Activated T-helper 17 cell treated with anti-CD3 and anti-CD28 coated beads, Interleukin-2, amount 50 U/mL, for 72 hours (primary cell): Measurements from ENCODE around the gene SCP2. TPM values are rescaled to one million over a fixed set of nuclear protein-coding genes. Genes with fewer than 3 reads are reported as not detected.
A peak's percentile ranks its signal among the peaks of the same experiment; 100 is the strongest.

Experiments used
- ATAC-seq: fragments of 150-1000 bp; cut with Tn5 transposase; replicated peaks from 2 replicates; pipeline ENCODE4 v1.10.0; 2021; ENCODE audit warnings: mild to moderate bottlenecking, moderate library complexity
- H3K27ac Mint-ChIP-seq: one replicate; pipeline ENCODE4 v1.8.0; 2022; ENCODE audit warnings: mixed read lengths
- H3K27me3 Mint-ChIP-seq: one replicate; pipeline ENCODE4 v1.8.0; 2022; ENCODE audit warnings: mixed read lengths
- H3K36me3 Mint-ChIP-seq: one replicate; pipeline ENCODE4 v1.8.0; 2022; ENCODE audit warnings: low read depth, mild to moderate bottlenecking, mixed read lengths
- H3K4me1 Mint-ChIP-seq: one replicate; pipeline ENCODE4 v1.8.0; 2022; ENCODE audit warnings: mixed read lengths
- H3K4me3 Mint-ChIP-seq: one replicate; pipeline ENCODE4 v1.8.0; 2022; ENCODE audit warnings: mild to moderate bottlenecking, mixed read lengths
- H3K9me3 Mint-ChIP-seq: one replicate; pipeline ENCODE4 v1.8.0; 2022; ENCODE audit warnings: mixed read lengths
- total RNA-seq, 2 donors: library from RNA; stranded (reverse); gene quantifications; one replicate each; pipeline ENCODE4 v1.2.3, GENCODE V29; 2022

Gene SCP2
- total RNA-seq, 2 donors from 2014 or later = 59.5 to 75.1 TPM

DNA sequence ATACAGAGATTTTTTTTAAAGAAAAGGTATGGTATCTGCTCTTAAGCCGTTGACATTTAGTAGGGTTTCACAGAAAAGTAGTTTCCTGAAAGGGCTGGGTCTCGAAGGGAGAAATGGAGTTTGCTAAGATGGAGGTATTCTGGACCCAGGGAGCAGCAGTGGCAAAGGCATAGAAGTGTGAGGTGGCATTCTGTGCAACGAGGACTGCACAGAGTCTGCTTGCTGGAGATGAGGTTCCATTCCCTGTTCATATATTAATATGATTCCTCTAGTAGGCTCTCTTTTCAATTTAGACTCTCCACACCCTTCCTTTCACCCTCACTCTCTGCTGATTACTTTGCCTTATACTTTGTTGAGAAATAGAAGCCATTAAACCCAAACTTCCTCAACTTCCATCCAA lies 96.5 kb downstream of the SCP2 start:
- H3K27me3 Mint-ChIP-seq = no peaks in the 10 kb centered on the region
- no peaks in the 10 kb centered on the region for H3K9me3 Mint-ChIP-seq
- H3K4me3 Mint-ChIP-seq = no peak overlapping the region
- no peak overlapping the region for H3K27ac Mint-ChIP-seq
- H3K4me1 Mint-ChIP-seq = no peaks in the 10 kb centered on the region
- peaks cover 8% of the 10 kb centered on the region for H3K36me3 Mint-ChIP-seq
- no peak for ATAC-seq

DNA sequence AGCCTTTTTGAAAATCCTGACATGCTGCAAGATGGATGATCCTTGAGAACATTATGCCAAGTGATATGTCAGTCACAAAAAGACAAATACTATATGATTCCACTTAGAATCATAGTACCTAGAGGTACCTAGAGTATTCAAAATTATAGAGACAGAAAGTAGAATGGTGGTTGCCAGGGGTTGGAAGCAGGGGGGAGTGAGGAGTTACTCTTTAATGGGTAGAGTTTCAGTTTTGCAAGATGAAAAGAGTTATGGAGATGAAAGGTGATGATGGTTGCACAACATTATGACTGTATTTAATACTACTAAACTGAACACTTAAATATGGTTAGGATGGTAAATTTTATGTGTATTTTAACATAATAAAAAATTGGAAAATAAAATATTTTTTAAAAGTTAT lies 97.0 kb downstream of the SCP2 start:
- peaks cover 13% of the 10 kb centered on the region for H3K36me3 Mint-ChIP-seq

GRCh38 chr1:53025034-53025768 lies 98.1 kb downstream of the SCP2 start:
- peaks cover 22% of the 10 kb centered on the region for H3K36me3 Mint-ChIP-seq
- no peak overlapping the region for H3K27ac Mint-ChIP-seq
- no peak overlapping the region for H3K4me3 Mint-ChIP-seq
- H3K9me3 Mint-ChIP-seq = no peaks in the 10 kb centered on the region
- H3K27me3 Mint-ChIP-seq = no peaks in the 10 kb centered on the region
- no peak for ATAC-seq
- H3K4me1 Mint-ChIP-seq = no peaks in the 10 kb centered on the region

More for the DNA sequence above, 97.0 kb downstream of the SCP2 start:
- Mint-ChIP-seq H3K27ac (no peak overlapping the region), H3K27me3 (no peaks in the 10 kb centered on the region), H3K4me3 (no peak overlapping the region), H3K4me1 (no peaks in the 10 kb centered on the region), H3K9me3 (no peaks in the 10 kb centered on the region)
- ATAC-seq = no peak

- no peaks in the 10 kb centered on the region for H3K4me1 Mint-ChIP-seq
- no peaks in the 10 kb centered on the region for H3K27me3 Mint-ChIP-seq
- H3K4me3 Mint-ChIP-seq = no peak overlapping the region
- no peak overlapping the region for H3K27ac Mint-ChIP-seq
- ATAC-seq = no peak
- H3K36me3 Mint-ChIP-seq = peaks cover 27% of the 10 kb centered on the region
- no peaks in the 10 kb centered on the region for H3K9me3 Mint-ChIP-seq
Observed at GRCh38 chr1:53025769-53026112, 98.7 kb downstream of the SCP2 start.

- H3K36me3 Mint-ChIP-seq = peaks cover 33% of the 10 kb centered on the region
- no peaks in the 10 kb centered on the region for H3K27me3 Mint-ChIP-seq
- peaks cover 2% of the 10 kb centered on the region for H3K4me1 Mint-ChIP-seq
- H3K27ac Mint-ChIP-seq = no peak overlapping the region
- H3K9me3 Mint-ChIP-seq = no peaks in the 10 kb centered on the region
- no peak for ATAC-seq
- H3K4me3 Mint-ChIP-seq = no peak overlapping the region
Observed at GRCh38 chr1:53026254-53026653, 99.2 kb downstream of the SCP2 start.

DNA sequence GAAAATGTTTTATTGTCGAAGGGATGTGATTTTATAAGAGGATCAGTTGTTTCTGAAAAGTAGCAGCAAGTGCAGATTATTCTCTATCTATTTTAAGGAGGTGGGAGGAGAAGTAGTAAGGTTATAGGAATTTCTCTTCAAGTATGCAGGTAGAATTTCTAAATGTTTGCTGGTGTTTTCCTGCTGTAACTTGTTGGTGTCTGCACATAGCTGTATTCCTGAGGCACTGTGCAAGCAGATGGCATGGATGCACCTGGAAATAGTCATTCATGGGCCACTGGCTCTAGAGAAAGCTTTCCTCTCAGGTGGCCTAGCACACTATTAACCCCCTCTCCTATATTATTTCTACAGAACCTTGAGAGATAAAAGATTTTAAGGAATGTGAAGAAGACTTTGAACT lies 104.7 kb downstream of the SCP2 start:
- Mint-ChIP-seq H3K4me3 (no peak overlapping the region), H3K9me3 (no peaks in the 10 kb centered on the region), H3K27ac (no peak overlapping the region), H3K4me1 (peaks cover 4% of the 10 kb centered on the region), H3K27me3 (no peaks in the 10 kb centered on the region), H3K36me3 (peaks cover 52% of the 10 kb centered on the region)
- ATAC-seq = no peak

GRCh38 chr1:53037159-53037558 lies 110.1 kb downstream of the SCP2 start:
- Mint-ChIP-seq H3K36me3 (peaks cover 48% of the 10 kb centered on the region), H3K4me3 (no peak overlapping the region), H3K27me3 (no peaks in the 10 kb centered on the region), H3K9me3 (no peaks in the 10 kb centered on the region), H3K4me1 (no peaks in the 10 kb centered on the region), H3K27ac (no peak overlapping the region)
- ATAC-seq = no peak

GRCh38 chr1:53038566-53038965 lies 111.5 kb downstream of the SCP2 start:
- no peaks in the 10 kb centered on the region for H3K4me1 Mint-ChIP-seq
- no peaks in the 10 kb centered on the region for H3K27me3 Mint-ChIP-seq
- no peak overlapping the region for H3K27ac Mint-ChIP-seq
- H3K9me3 Mint-ChIP-seq = no peaks in the 10 kb centered on the region
- no peak for ATAC-seq
- peaks cover 43% of the 10 kb centered on the region for H3K36me3 Mint-ChIP-seq
- H3K4me3 Mint-ChIP-seq = no peak overlapping the region

DNA sequence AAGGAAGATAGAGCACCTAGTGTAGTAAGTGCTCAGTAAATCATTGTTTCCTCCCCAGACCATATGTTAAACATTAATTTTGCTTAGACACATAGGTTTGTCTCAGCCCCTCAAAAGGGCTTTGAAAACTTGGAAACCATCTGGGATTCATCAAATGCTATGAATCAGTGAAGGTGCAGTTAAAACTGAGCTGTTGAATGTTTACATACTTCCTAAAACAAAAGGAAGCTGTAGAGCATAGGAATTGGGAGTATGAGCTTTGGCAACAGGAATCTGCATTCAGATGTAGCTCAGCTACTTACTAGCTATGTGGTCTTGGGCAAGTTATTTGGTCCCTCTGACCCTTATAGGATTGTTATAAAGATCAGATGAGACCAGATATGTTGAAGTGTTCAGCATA lies 116.2 kb downstream of the SCP2 start:
- no peaks in the 10 kb centered on the region for H3K4me1 Mint-ChIP-seq
- H3K4me3 Mint-ChIP-seq = no peak overlapping the region
- no peak for ATAC-seq
- H3K36me3 Mint-ChIP-seq = peaks cover 54% of the 10 kb centered on the region
- H3K9me3 Mint-ChIP-seq = no peaks in the 10 kb centered on the region
- no peak overlapping the region for H3K27ac Mint-ChIP-seq
- no peaks in the 10 kb centered on the region for H3K27me3 Mint-ChIP-seq

GRCh38 chr1:53044926-53045325 lies 117.8 kb downstream of the SCP2 start:
- peaks cover 54% of the 10 kb centered on the region for H3K36me3 Mint-ChIP-seq
- H3K27me3 Mint-ChIP-seq = no peaks in the 10 kb centered on the region
- no peak overlapping the region for H3K4me3 Mint-ChIP-seq
- no peaks in the 10 kb centered on the region for H3K9me3 Mint-ChIP-seq
- ATAC-seq = no peak
- H3K27ac Mint-ChIP-seq = no peak overlapping the region
- H3K4me1 Mint-ChIP-seq = no peaks in the 10 kb centered on the region

- Mint-ChIP-seq H3K36me3 (peaks cover 51% of the 10 kb centered on the region), H3K27me3 (no peaks in the 10 kb centered on the region), H3K9me3 (no peaks in the 10 kb centered on the region), H3K4me1 (no peaks in the 10 kb centered on the region), H3K27ac (no peak overlapping the region), H3K4me3 (no peak overlapping the region)
- no peak for ATAC-seq
Observed at GRCh38 chr1:53046930-53047329, 119.9 kb downstream of the SCP2 start.

- H3K36me3 Mint-ChIP-seq = peaks cover 62% of the 10 kb centered on the region
- H3K27ac Mint-ChIP-seq = peak overlapping the region; percentile 9
- H3K9me3 Mint-ChIP-seq = no peaks in the 10 kb centered on the region
- no peaks in the 10 kb centered on the region for H3K4me1 Mint-ChIP-seq
- ATAC-seq = peak; percentile 95
- H3K27me3 Mint-ChIP-seq = no peaks in the 10 kb centered on the region
- H3K4me3 Mint-ChIP-seq = no peak overlapping the region
Observed at GRCh38 chr1:53047737-53048736, 121.0 kb downstream of the SCP2 start.

DNA sequence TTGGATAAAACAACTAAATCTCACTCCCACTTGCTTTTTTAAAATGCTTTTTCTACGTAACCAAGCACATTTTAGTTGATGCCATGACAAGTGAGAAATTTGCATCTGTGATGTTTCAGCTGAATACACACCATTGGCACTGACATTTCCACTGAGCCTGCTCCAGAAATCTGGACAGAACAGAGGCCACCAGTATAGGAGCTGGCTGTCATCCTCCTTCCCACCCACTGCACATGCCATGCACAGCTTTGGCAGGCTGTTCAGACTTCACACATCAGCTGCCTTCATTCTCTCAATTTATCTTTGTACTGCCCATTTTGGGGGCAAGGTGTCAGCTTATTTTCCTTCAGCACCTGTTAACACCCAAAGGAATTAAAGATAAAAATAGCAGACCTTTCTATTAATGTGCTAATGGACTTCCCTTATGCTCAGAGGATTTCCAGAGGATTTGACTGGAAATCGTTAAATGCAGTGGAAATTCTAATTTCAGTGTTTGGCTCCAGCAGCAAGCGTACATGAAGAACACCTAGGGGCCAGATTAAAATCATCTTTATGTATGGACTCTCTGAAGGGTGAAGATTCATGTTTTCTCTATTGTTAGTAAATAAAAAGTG lies 122.0 kb downstream of the SCP2 start:
- Mint-ChIP-seq H3K36me3 (peaks cover 63% of the 10 kb centered on the region), H3K27me3 (no peaks in the 10 kb centered on the region), H3K27ac (no peak overlapping the region), H3K4me1 (no peaks in the 10 kb centered on the region), H3K4me3 (no peak overlapping the region), H3K9me3 (no peaks in the 10 kb centered on the region)
- no peak for ATAC-seq

GRCh38 chr1:53049574-53049967 lies 122.5 kb downstream of the SCP2 start:
- Mint-ChIP-seq H3K36me3 (peaks cover 63% of the 10 kb centered on the region), H3K4me1 (no peaks in the 10 kb centered on the region), H3K4me3 (no peak overlapping the region), H3K27me3 (no peaks in the 10 kb centered on the region), H3K27ac (no peak overlapping the region), H3K9me3 (no peaks in the 10 kb centered on the region)
- no peak for ATAC-seq

DNA sequence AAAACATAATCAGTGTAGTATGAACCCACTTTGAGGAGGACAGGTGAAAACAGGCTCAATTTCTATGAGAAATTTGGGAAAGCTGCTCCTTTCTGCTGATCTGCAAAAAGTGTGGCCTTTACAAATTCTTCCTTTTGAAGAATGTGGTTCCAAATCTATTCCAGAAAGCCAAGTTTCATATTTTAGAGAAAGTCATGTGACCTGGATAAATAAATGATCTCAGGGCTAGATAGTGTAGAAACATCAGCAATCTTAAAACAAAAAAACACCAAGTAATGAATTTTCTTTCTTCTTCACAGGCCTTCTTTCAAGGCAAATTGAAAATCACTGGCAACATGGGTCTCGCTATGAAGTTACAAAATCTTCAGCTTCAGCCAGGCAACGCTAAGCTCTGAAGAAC lies 123.2 kb downstream of the SCP2 start:
- ATAC-seq = no peak
- Mint-ChIP-seq H3K36me3 (peaks cover 58% of the 10 kb centered on the region), H3K4me1 (no peaks in the 10 kb centered on the region), H3K4me3 (no peak overlapping the region), H3K27ac (no peak overlapping the region), H3K9me3 (no peaks in the 10 kb centered on the region), H3K27me3 (no peaks in the 10 kb centered on the region)
